Esophagus squamous epithelium (tissue), 5 donors: Measurements from ENCODE around the gene FFAR3. TPM values are rescaled to one million over a fixed set of nuclear protein-coding genes. Genes with fewer than 3 reads are reported as not detected.
"Not testable (repeated sequence)": the region's sequence is repeated elsewhere in the genome, so short reads cannot be mapped to it uniquely, and the experiment has no call there.

Experiments used
- DNase-seq: peaks from one replicate; lab custom pipeline; 2025; lab: John Stamatoyannopoulos, UW
- H3K27ac ChIP-seq, 4 donors: fragments of 200-600 bp; sonication (generic); one replicate each; pipeline ENCODE4 v1.5.1; 2016 to 2019; ENCODE audit warnings: mild to moderate bottlenecking in 1 of 4
- H3K27me3 ChIP-seq, 4 donors: fragments of 200-600 bp; sonication (generic); 1 replicate in 3 of 4; 2 replicates in 1 of 4; pipeline versions ENCODE4 v1.5.1 to v1.6.0; 2017 to 2021; ENCODE audit warnings: antibody characterized with exemption in 1 of 4
- H3K36me3 ChIP-seq, 3 donors: fragments of 200-600 bp; sonication (generic); one replicate each; pipeline ENCODE4 v1.5.1; 2016 to 2019
- H3K4me1 ChIP-seq, 3 donors: fragments of 200-600 bp; sonication (generic); one replicate each; pipeline ENCODE4 v1.5.1; 2017 to 2019
- H3K4me3 ChIP-seq, 4 donors: fragments of 200-600 bp; sonication (generic); 1 replicate in 3 of 4; 2 replicates in 1 of 4; pipeline ENCODE4 v1.5.1; 2016 to 2019; ENCODE audit warnings: mild to moderate bottlenecking in 2 of 4, moderate library complexity in 1 of 4
- H3K9me3 ChIP-seq, 3 donors: fragments of 200-600 bp; sonication (generic); one replicate each; pipeline ENCODE4 v1.5.1; 2016 to 2019
- CTCF ChIP-seq, 6 experiments: fragments of 450-650 bp in 4 of 6; fragments of 200-600 bp in 2 of 6; sonication (generic) in 2 of 6; IDR thresholded peaks; one replicate each; pipeline ENCODE4 v1.5.1; 2016 to 2019; ENCODE audit warnings: antibody characterized with exemption in 6 of 6, mild to moderate bottlenecking in 4 of 6, moderate library complexity in 4 of 6
- POLR2A ChIP-seq, 4 donors: fragments of 450-650 bp; IDR thresholded peaks; one replicate each; pipeline ENCODE4 v1.6.1; 2017; ENCODE audit warnings: antibody characterized with exemption in 4 of 4, mild to moderate bottlenecking in 4 of 4, moderate library complexity in 3 of 4
- WGBS, 2 donors: methylation state at CpG; one replicate each; pipeline ENCODE4 v1.1.5; 2018; 5-methylcytosine and 5-hydroxymethylcytosine counted together
- intact Hi-C: fragments of 100-400 bp; cut with DNase I; formaldehyde crosslinking; loops from one replicate; pipeline ENCODE4 v1.15.0; 2022
- total RNA-seq, 4 donors: library from RNA; depleted of rRNA; stranded (reverse); fragments of >200 nt; gene quantifications; one replicate each; pipeline ENCODE4 v1.1.0, GENCODE V29; 2016
- donor health status: DM: yes; HTN: yes; CAD: no.

The FFAR3 gene
- total RNA-seq, 4 donors from 2014 or later, result not detected

- no peaks in the 10 kb centered on the region for H3K9me3 ChIP-seq
- H3K36me3 ChIP-seq, result no peaks in the 10 kb centered on the region
- H3K27me3 ChIP-seq, result peaks cover 0 to 74% (median 0%) of the 10 kb centered on the region in 4 donors
- TF ChIP-seq POLR2A (IDR thresholded peaks at IDR 0.05) (no peak), CTCF (IDR thresholded peaks at IDR 0.05) (peak; percentile 60 to 90 (median 77))
- no peak overlapping the region for H3K4me3 ChIP-seq
- H3K27ac ChIP-seq, result no peak overlapping the region
- no peak for DNase-seq
- intact Hi-C loops, result loop anchor here (5.0 kb wide), 1 partner anchor 145 kb away; no protein-coding TSS in a partner anchor
- peaks cover 0 to 6% (median 0%) of the 10 kb centered on the region in 3 donors for H3K4me1 ChIP-seq
- WGBS, 2 donors, result 4 to 13% methylated on average over 13 to 21 of the region's 32 CpGs
Measured at GRCh38 chr19:35352448-35353304, 5.6 kb upstream of the FFAR3 start.

DNA sequence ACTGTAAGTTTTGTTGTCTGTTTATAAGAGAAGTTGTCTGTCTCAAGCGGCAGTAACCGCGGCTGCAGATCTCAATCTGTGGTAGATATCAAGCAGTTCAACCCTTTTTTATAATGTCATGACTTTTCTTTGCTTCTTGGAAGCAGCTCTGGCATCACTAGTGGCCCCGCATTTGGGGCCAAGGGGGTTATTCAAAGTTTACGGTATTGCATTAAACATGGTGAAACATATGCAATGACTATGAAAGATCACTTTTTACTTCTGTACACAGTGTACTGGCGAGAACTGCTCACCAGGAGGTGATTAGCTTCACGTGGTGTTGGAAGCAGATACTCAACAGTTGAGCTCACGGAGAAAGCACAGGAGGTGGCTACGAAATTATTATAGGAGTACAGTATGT, 4.6 kb upstream of the FFAR3 start:
- WGBS, 2 donors, result 60 to 64% methylated on average over 9 of the region's 9 CpGs
- TF ChIP-seq POLR2A (IDR thresholded peaks at IDR 0.05) (no peak), CTCF (IDR thresholded peaks at IDR 0.05) (no peak)
- intact Hi-C loops, result loop anchor here (5.0 kb wide), 1 partner anchor 144 kb away; no protein-coding TSS in a partner anchor
- Histone ChIP-seq H3K36me3 (no peaks in the 10 kb centered on the region), H3K4me1 (peaks cover 0 to 6% (median 0%) of the 10 kb centered on the region in 3 donors), H3K9me3 (no peaks in the 10 kb centered on the region), H3K27me3 (peaks cover 0 to 70% (median 0%) of the 10 kb centered on the region in 4 donors), H3K27ac (no peak overlapping the region), H3K4me3 (no peak overlapping the region)
- no peak for DNase-seq

DNA sequence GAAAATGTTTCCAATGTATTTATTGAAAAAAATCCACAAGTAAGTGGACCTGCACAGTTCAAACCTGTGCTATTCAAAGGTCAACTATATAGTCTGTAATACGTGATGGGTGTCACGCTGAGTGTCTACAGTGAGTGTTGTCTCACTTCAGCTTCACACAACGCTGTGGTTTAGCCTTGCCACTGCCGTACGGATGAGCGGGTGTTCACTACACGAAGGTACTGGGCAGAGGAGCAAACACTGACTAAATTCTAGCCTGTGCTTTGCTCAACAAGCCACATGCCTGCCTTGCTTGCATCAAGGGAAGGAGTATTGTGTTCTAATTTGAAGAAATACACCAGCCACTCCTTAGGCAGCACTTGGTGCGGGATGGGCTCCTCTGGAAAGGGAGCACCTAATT, 3.4 kb upstream of the FFAR3 start:
- H3K36me3 ChIP-seq, result no peaks in the 10 kb centered on the region
- peaks cover 0 to 61% (median 0%) of the 10 kb centered on the region in 4 donors for H3K27me3 ChIP-seq
- DNase-seq, result no peak
- H3K4me3 ChIP-seq, result no peak overlapping the region
- H3K27ac ChIP-seq, result no peak overlapping the region
- TF ChIP-seq CTCF (IDR thresholded peaks at IDR 0.05), result no peak
- no peak for TF ChIP-seq POLR2A (IDR thresholded peaks at IDR 0.05)
- no peaks in the 10 kb centered on the region for H3K9me3 ChIP-seq
- 70 to 79% methylated on average over 8 of the region's 8 CpGs for WGBS, 2 donors
- H3K4me1 ChIP-seq, result peaks cover 0 to 6% (median 0%) of the 10 kb centered on the region in 3 donors
- intact Hi-C loops, result loop anchor here (5.0 kb wide), 1 partner anchor 142 kb away; no protein-coding TSS in a partner anchor

GRCh38 chr19:35355791-35356460, 2.3 kb upstream of the FFAR3 start:
- H3K27me3 ChIP-seq, result peaks cover 0 to 51% (median 0%) of the 10 kb centered on the region in 4 donors
- WGBS, 2 donors, result 19 to 48% methylated on average over 6 of the region's 6 CpGs
- no peak for DNase-seq
- no peak overlapping the region for H3K4me3 ChIP-seq
- intact Hi-C loops, result no loop called here
- peaks cover 0 to 6% (median 0%) of the 10 kb centered on the region in 3 donors for H3K4me1 ChIP-seq
- no peaks in the 10 kb centered on the region for H3K9me3 ChIP-seq
- H3K27ac ChIP-seq, result no peak overlapping the region
- TF ChIP-seq POLR2A (IDR thresholded peaks at IDR 0.05) (no peak), CTCF (IDR thresholded peaks at IDR 0.05) (no peak)
- H3K36me3 ChIP-seq, result no peaks in the 10 kb centered on the region

DNA sequence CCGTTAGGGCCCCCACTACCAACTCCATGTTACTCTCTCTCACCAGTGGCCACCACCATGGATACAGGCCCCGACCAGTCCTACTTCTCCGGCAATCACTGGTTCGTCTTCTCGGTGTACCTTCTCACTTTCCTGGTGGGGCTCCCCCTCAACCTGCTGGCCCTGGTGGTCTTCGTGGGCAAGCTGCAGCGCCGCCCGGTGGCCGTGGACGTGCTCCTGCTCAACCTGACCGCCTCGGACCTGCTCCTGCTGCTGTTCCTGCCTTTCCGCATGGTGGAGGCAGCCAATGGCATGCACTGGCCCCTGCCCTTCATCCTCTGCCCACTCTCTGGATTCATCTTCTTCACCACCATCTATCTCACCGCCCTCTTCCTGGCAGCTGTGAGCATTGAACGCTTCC, 574 bp downstream of the FFAR3 start:
- H3K36me3 ChIP-seq, DNase-seq, H3K9me3 ChIP-seq, H3K27ac ChIP-seq, H3K4me1 ChIP-seq, H3K4me3 ChIP-seq, intact Hi-C loops: not testable (repeated sequence)
- H3K27me3 ChIP-seq, result peaks cover 0 to 24% (median 0%) of the 10 kb centered on the region in 4 donors
- 80% methylated on average over 7 of the region's 16 CpGs; no CpG with 5 or more reads in 1 of the 2 donors for WGBS, 2 donors

GRCh38 chr19:35359395-35359794, 1.1 kb downstream of the FFAR3 start:
- DNase-seq, H3K4me1 ChIP-seq, H3K27ac ChIP-seq, H3K9me3 ChIP-seq, intact Hi-C loops, H3K4me3 ChIP-seq, H3K36me3 ChIP-seq: not testable (repeated sequence)
- WGBS, 2 donors, result 81% methylated on average over 13 of the region's 21 CpGs; no CpG with 5 or more reads in 1 of the 2 donors
- peaks cover 0 to 21% (median 0%) of the 10 kb centered on the region in 4 donors for H3K27me3 ChIP-seq

DNA sequence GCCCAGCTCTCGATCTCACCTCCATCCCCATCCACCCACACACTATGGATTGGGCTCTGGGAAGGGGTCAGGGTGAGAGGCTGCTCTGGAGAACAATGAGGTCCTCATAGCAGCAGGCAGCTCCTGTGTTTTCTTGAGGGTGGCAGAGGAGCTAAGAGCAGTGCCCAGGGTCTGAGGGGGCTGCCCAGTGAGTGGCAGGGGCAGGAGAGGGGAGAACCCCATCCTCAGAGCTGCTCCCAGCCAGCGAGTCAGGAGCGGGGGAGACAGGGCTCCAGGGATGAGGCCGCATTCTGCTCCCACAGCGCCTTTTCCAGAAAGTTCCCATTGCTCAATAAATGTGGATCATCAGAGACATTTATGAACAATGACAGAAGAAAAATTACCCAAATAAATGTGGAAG, 1.8 kb downstream of the FFAR3 start:
- DNase-seq, H3K9me3 ChIP-seq, H3K4me3 ChIP-seq, intact Hi-C loops, H3K36me3 ChIP-seq, H3K27ac ChIP-seq, H3K4me1 ChIP-seq: not testable (repeated sequence)
- peaks cover 0 to 17% (median 0%) of the 10 kb centered on the region in 4 donors for H3K27me3 ChIP-seq
- WGBS, 2 donors, result no CpG with 5 or more reads among the region's 5 CpGs
